Activated CD8-positive, alpha-beta memory T cell treated with anti-CD3 and anti-CD28 coated beads, Interleukin-2, amount 50 U/mL, for 4 hours (primary cell): ENCODE measurements around the gene B4GALNT3.

ENCODE experiments used
- DNase-seq: peaks from one replicate; pipeline ENCODE4 v3.0.0-alpha.2; 2020

Gene B4GALNT3

GRCh38 chr12:468671-469389 lies 9.1 kb downstream of the B4GALNT3 start:
- no peak for DNase-seq

GRCh38 chr12:470133-470532 lies 10.4 kb downstream of the B4GALNT3 start:
- no peak for DNase-seq

- DNase-seq: no peak
Observed at GRCh38 chr12:473198-473597, 13.5 kb downstream of the B4GALNT3 start.

- DNase-seq: no peak
Observed at GRCh38 chr12:473863-474577, 14.3 kb downstream of the B4GALNT3 start.

- no peak for DNase-seq
Observed at GRCh38 chr12:475286-475685, 15.5 kb downstream of the B4GALNT3 start.

GRCh38 chr12:479161-479560 lies 19.4 kb downstream of the B4GALNT3 start:
- DNase-seq: no peak

GRCh38 chr12:480831-481816 lies 21.4 kb downstream of the B4GALNT3 start:
- DNase-seq: no peak

- DNase-seq: no peak
Observed at GRCh38 chr12:482061-482460, 22.3 kb downstream of the B4GALNT3 start.

- no peak for DNase-seq
Observed at GRCh38 chr12:484096-484495, 24.4 kb downstream of the B4GALNT3 start.

- no peak for DNase-seq
Observed at GRCh38 chr12:490260-490659, 30.5 kb downstream of the B4GALNT3 start.

GRCh38 chr12:495466-495865 lies 35.7 kb downstream of the B4GALNT3 start:
- DNase-seq: no peak

GRCh38 chr12:496736-497135 lies 37.0 kb downstream of the B4GALNT3 start:
- DNase-seq: no peak

GRCh38 chr12:497501-498160 lies 37.9 kb downstream of the B4GALNT3 start:
- no peak for DNase-seq

GRCh38 chr12:499837-500458 lies 40.2 kb downstream of the B4GALNT3 start:
- no peak for DNase-seq

- DNase-seq: no peak
Observed at GRCh38 chr12:501722-502447, 42.1 kb downstream of the B4GALNT3 start.

- DNase-seq: no peak
Observed at GRCh38 chr12:503111-503761, 43.5 kb downstream of the B4GALNT3 start.

- no peak for DNase-seq
Observed at GRCh38 chr12:505221-505620, 45.5 kb downstream of the B4GALNT3 start.

GRCh38 chr12:507391-507796 lies 47.7 kb downstream of the B4GALNT3 start:
- no peak for DNase-seq

GRCh38 chr12:508145-508544 lies 48.4 kb downstream of the B4GALNT3 start:
- DNase-seq: no peak

GRCh38 chr12:508795-509194 lies 49.1 kb downstream of the B4GALNT3 start:
- no peak for DNase-seq

GRCh38 chr12:509500-509899 lies 49.8 kb downstream of the B4GALNT3 start:
- no peak for DNase-seq
